DOHH2 (cell line): ENCODE data around the gene C17orf114.

Experiments
- H3F3A ChIP-seq: fragments of 200-600 bp; sonication (generic), shearing (Covaris generic); 2 replicates; pipeline ENCODE4 v1.6.0; 2016; ENCODE audit warnings: antibody characterized with exemption, mild to moderate bottlenecking; ENCODE audit not compliant: control insufficient read depth, insufficient read depth
- H3K27ac ChIP-seq: fragments of 200-600 bp; sonication (generic); 2 replicates; pipeline ENCODE4 v1.5.1; 2014; ENCODE audit warnings: low read depth, mild to moderate bottlenecking, low read length, moderate library complexity
- H3K27me3 ChIP-seq: fragments of 200-600 bp; sonication (generic); 2 replicates; pipeline ENCODE4 v1.6.1; 2014; ENCODE audit warnings: mild to moderate bottlenecking, low read length, mixed read lengths; ENCODE audit not compliant: control insufficient read depth
- H3K36me3 ChIP-seq: fragments of 200-600 bp; sonication (generic); 2 replicates; pipeline ENCODE4 v1.6.1; 2014; ENCODE audit warnings: mild to moderate bottlenecking, low read length, moderate library complexity, mixed read lengths; ENCODE audit not compliant: control insufficient read depth
- H3K4me1 ChIP-seq: fragments of 200-600 bp; sonication (generic); 2 replicates; pipeline ENCODE4 v1.6.1; 2014; ENCODE audit warnings: mild to moderate bottlenecking, low read length, mixed read lengths; ENCODE audit not compliant: control insufficient read depth
- H3K4me2 ChIP-seq: fragments of 200-600 bp; sonication (generic); 2 replicates; pipeline ENCODE4 v1.6.0; 2014; ENCODE audit warnings: mild to moderate bottlenecking, low read length, moderate library complexity
- H3K4me3 ChIP-seq: fragments of 200-600 bp; sonication (generic); 2 replicates; pipeline ENCODE4 v1.5.1; 2014; ENCODE audit warnings: mild to moderate bottlenecking, low read length, mixed read lengths
- H3K79me2 ChIP-seq: fragments of 200-600 bp; sonication (generic); 2 replicates; pipeline ENCODE4 v1.6.1; 2014; ENCODE audit warnings: mild to moderate bottlenecking, low read length, mixed read lengths; ENCODE audit not compliant: control insufficient read depth
- H3K9me2 ChIP-seq: fragments of 200-600 bp; sonication (generic); replicated peaks from 2 replicates; pipeline ENCODE4 v1.6.1; 2014; ENCODE audit warnings: mild to moderate bottlenecking, low read length, mixed read lengths; ENCODE audit not compliant: control insufficient read depth
- H3K9me3 ChIP-seq: fragments of 200-600 bp; sonication (generic); 2 replicates; pipeline ENCODE4 v1.6.1; 2014; ENCODE audit warnings: antibody characterized with exemption, low read length, mixed read lengths; ENCODE audit not compliant: control insufficient read depth, insufficient read depth
- H4K20me1 ChIP-seq: fragments of 200-600 bp; sonication (generic); 2 replicates; pipeline ENCODE4 v1.6.0; 2014; ENCODE audit warnings: low read depth, mild to moderate bottlenecking, antibody characterized with exemption, low read length, moderate library complexity; ENCODE audit not compliant: control insufficient read depth, insufficient read depth
- CTCF ChIP-seq: fragments of 200-600 bp; sonication (generic); IDR thresholded peaks from one replicate; pipeline ENCODE4 v1.5.1; 2014; ENCODE audit warnings: antibody characterized with exemption, mild to moderate bottlenecking, low read depth, low read length; ENCODE audit not compliant: poor library complexity, severe bottlenecking
- EZH2phosphoT487 ChIP-seq: fragments of 200-600 bp; sonication (generic); IDR thresholded peaks from 2 replicates; pipeline ENCODE4 v1.6.1; 2017; ENCODE audit warnings: borderline replicate concordance, mild to moderate bottlenecking, antibody characterized with exemption, low read length, moderate library complexity, mixed read lengths

The C17orf114 gene

GRCh38 chr17:4836221-4836620 is 34.1 kb upstream of the C17orf114 start:
- Histone ChIP-seq H3K27me3 (no peaks in the 10 kb centered on the region), H3K79me2 (peaks cover 75% of the 10 kb centered on the region), H3K4me3 (no peak overlapping the region), H3F3A (no peaks in the 10 kb centered on the region), H3K4me1 (peaks cover 24% of the 10 kb centered on the region), H3K9me2 (no peaks in the 10 kb centered on the region), H3K27ac (no peak overlapping the region), H4K20me1 (peaks cover 15% of the 10 kb centered on the region), H3K36me3 (peaks cover 5% of the 10 kb centered on the region; the same call in 1 of the 2 replicates), H3K9me3 (no peaks in the 10 kb centered on the region), H3K4me2 (peak overlapping the region; percentile 96; the same call in 1 of the 2 replicates)
- TF ChIP-seq EZH2phosphoT487 (no peak), CTCF (no peak)

- Histone ChIP-seq H3K9me3 (no peaks in the 10 kb centered on the region), H3F3A (no peaks in the 10 kb centered on the region), H3K36me3 (peaks cover 5% of the 10 kb centered on the region; the same call in 1 of the 2 replicates), H3K4me2 (peak overlapping the region; percentile 96), H3K9me2 (no peaks in the 10 kb centered on the region), H3K27me3 (no peaks in the 10 kb centered on the region), H3K79me2 (peaks cover 60% of the 10 kb centered on the region), H3K4me1 (peaks cover 24% of the 10 kb centered on the region), H4K20me1 (peaks cover 15% of the 10 kb centered on the region), H3K27ac (no peak overlapping the region), H3K4me3 (peak overlapping the region; percentile 88)
- TF ChIP-seq CTCF (no peak), EZH2phosphoT487 (no peak)
Measured at GRCh38 chr17:4834681-4835020, 32.5 kb upstream of the C17orf114 start.

- Histone ChIP-seq H3K27ac (no peak overlapping the region), H3K9me3 (no peaks in the 10 kb centered on the region), H4K20me1 (peaks cover 15% of the 10 kb centered on the region), H3K79me2 (peaks cover 54% of the 10 kb centered on the region), H3K4me3 (peak overlapping the region; percentile 88), H3K36me3 (peaks cover 5% of the 10 kb centered on the region; the same call in 1 of the 2 replicates), H3K4me2 (peak overlapping the region; percentile 96), H3K9me2 (no peaks in the 10 kb centered on the region), H3F3A (no peaks in the 10 kb centered on the region), H3K27me3 (no peaks in the 10 kb centered on the region), H3K4me1 (peaks cover 24% of the 10 kb centered on the region)
- TF ChIP-seq CTCF, result no peak
- no peak for TF ChIP-seq EZH2phosphoT487
Measured at GRCh38 chr17:4833941-4834680, 32.0 kb upstream of the C17orf114 start.
